Activated CD8-positive, alpha-beta memory T cell treated with anti-CD3 and anti-CD28 coated beads, Interleukin-2, amount 50 U/mL, for 1 hour (primary cell): ENCODE results near the gene CELSR2.

Experiments
- DNase-seq: peaks from one replicate; pipeline ENCODE4 v3.0.0-alpha.2; 2020; ENCODE audit errors: extremely low read depth

CELSR2 gene

DNA sequence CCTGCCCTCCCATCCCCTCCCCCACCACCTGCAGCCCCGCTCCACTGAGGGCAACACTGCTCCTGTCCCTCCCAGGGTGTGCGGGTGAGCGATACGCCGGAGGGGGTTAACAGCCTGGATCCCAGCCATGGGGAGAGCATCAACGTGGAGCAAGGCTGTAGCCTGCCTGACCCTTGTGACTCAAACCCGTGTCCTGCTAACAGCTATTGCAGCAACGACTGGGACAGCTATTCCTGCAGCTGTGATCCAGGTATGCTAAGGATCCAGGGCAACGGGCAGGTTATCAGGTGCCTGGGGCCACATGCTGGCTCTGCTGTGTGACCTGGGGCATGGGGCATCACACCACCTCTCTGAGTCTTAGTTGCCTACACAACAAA lies 15.0 kb downstream of the CELSR2 start:
- DNase-seq = no peak

GRCh38 chr1:109265016-109265415 lies 15.7 kb downstream of the CELSR2 start:
- no peak for DNase-seq

DNA sequence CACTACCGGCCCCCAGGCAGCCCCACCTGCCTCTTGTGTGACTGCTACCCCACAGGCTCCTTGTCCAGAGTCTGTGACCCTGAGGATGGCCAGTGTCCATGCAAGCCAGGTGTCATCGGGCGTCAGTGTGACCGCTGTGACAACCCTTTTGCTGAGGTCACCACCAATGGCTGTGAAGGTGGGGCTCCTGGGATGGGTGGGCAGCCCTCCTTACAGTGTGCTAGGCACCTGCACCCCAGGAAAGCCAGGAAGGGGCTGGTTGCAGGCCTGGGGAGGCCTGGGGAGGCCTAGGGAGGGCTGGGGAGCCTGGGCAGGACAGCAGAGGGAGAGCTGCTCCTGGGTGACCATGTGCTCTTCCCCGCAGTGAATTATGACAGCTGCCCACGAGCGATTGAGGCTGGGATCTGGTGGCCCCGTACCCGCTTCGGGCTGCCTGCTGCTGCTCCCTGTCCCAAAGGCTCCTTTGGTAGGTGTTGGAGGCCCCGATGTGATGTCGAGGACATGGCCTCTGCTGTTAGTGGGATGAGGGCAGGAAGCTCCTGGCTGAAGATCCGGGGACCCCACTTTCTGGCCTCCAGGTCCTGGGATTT lies 16.5 kb downstream of the CELSR2 start:
- DNase-seq = no peak

DNA sequence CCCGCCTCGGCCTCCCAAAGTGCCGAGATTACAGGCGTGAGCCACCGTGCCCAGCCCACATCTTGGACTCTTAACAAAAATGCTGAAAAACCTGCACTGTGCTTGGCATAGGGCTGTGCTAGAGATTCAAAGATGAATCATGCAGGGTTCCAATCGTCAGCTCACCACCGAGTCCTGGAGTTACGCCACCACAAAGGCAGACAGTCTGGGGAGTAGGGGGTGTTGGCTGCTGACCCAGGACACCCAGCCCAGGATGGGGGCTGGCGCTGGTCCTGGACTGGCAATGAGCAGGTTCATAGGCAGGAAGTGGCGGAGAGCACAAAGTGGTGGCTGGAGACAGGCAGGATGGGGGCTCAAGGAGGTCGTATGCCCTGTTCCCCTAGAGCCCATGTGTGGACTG lies 17.6 kb downstream of the CELSR2 start:
- no peak for DNase-seq

GRCh38 chr1:109267743-109268300 lies 18.5 kb downstream of the CELSR2 start:
- DNase-seq = no peak

DNA sequence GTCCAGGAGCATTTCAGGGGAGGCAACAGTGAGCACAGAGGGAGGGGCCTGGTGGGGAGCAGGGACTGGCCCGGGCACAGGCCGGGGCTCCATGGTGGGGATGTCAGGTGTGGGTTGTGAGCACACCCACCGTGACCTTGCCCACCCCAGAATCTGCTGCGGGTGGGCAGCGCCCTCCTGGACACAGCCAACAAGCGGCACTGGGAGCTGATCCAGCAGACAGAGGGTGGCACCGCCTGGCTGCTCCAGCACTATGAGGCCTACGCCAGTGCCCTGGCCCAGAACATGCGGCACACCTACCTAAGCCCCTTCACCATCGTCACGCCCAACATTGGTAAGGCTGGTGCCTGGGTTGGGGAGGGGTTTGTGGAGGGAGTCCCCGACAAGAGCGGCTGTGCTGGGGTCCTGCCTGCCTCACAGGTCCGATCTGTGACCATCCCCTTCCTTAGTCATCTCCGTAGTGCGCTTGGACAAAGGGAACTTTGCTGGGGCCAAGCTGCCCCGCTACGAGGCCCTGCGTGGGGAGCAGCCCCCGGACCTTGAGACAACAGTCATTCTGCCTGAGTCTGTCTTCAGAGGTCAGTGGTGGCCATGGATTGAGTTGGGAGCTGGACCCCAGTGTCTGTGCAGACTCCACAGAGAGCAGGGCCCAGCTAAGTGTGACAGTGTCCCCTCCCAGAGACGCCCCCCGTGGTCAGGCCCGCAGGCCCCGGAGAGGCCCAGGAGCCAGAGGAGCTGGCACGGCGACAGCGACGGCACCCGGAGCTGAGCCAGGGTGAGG lies 19.3 kb downstream of the CELSR2 start:
- DNase-seq = no peak

GRCh38 chr1:109269212-109269980 lies 20.1 kb downstream of the CELSR2 start:
- no peak for DNase-seq

GRCh38 chr1:109269981-109270622 lies 20.8 kb downstream of the CELSR2 start:
- no peak for DNase-seq

GRCh38 chr1:109270623-109271317 lies 21.4 kb downstream of the CELSR2 start:
- no peak for DNase-seq

GRCh38 chr1:109271458-109271857 lies 22.1 kb downstream of the CELSR2 start:
- no peak for DNase-seq

GRCh38 chr1:109272021-109272799 lies 22.9 kb downstream of the CELSR2 start:
- no peak for DNase-seq

DNA sequence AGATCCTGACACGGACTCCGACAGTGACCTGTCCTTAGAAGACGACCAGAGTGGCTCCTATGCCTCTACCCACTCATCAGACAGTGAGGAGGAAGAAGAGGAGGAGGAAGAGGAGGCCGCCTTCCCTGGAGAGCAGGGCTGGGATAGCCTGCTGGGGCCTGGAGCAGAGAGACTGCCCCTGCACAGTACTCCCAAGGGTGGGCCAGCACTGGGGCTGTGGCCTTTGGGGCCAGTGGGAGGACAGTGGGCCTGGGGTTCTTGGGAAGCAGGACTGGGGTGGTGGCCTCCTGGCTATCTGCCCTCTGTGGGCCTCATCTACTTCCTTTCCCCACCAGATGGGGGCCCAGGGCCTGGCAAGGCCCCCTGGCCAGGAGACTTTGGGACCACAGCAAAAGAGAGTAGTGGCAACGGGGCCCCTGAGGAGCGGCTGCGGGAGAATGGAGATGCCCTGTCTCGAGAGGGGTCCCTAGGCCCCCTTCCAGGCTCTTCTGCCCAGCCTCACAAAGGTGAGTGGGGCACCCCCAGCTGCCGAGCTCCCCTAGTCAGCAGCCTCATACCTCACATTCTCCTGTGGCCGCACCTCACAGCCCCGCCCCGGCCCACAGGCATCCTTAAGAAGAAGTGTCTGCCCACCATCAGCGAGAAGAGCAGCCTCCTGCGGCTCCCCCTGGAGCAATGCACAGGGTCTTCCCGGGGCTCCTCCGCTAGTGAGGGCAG lies 23.6 kb downstream of the CELSR2 start:
- no peak for DNase-seq

DNA sequence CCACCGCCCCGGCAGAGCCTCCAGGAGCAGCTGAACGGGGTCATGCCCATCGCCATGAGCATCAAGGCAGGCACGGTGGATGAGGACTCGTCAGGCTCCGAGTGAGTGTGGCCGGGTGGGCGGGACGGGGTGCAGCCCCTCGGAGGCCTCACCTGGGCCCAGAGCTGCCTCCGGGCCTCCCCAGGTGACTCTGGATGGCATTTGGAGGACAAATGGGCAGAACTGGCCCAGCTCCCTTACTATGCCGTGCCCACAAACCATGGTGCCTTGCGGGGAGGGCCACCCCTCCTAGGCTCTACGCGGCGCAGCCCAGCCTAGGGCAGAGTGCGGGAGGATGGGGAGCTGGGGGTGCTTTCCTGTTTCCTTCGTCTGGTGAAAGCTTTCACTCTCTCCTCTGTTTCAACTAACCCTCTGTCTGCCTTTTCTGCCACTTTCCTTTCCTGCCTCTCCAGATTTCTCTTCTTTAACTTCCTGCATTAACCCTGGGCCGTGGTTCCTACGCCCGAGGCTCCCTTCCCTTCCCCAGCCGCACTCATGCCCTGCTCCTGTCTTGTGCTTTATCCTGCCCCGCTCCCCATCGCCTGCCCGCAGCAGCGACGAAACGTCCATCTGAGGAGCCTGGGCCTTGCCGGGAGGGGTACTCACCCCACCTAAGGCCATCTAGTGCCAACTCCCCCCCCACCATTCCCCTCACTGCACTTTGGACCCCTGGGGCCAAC lies 24.4 kb downstream of the CELSR2 start:
- DNase-seq = no peak

DNA sequence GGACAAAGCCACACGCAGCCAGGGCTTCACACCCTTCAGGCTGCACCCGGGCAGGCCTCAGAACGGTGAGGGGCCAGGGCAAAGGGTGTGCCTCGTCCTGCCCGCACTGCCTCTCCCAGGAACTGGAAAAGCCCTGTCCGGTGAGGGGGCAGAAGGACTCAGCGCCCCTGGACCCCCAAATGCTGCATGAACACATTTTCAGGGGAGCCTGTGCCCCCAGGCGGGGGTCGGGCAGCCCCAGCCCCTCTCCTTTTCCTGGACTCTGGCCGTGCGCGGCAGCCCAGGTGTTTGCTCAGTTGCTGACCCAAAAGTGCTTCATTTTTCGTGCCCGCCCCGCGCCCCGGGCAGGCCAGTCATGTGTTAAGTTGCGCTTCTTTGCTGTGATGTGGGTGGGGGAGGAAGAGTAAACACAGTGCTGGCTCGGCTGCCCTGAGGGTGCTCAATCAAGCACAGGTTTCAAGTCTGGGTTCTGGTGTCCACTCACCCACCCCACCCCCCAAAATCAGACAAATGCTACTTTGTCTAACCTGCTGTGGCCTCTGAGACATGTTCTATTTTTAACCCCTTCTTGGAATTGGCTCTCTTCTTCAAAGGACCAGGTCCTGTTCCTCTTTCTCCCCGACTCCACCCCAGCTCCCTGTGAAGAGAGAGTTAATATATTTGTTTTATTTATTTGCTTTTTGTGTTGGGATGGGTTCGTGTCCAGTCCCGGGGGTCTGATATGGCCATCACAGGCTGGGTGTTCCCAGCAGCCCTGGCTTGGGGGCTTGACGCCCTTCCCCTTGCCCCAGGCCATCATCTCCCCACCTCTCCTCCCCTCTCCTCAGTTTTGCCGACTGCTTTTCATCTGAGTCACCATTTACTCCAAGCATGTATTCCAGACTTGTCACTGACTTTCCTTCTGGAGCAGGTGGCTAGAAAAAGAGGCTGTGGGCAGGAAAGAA lies 25.5 kb downstream of the CELSR2 start:
- no peak for DNase-seq

- DNase-seq = no peak
Observed at GRCh38 chr1:109275706-109276345, 26.5 kb downstream of the CELSR2 start.

DNA sequence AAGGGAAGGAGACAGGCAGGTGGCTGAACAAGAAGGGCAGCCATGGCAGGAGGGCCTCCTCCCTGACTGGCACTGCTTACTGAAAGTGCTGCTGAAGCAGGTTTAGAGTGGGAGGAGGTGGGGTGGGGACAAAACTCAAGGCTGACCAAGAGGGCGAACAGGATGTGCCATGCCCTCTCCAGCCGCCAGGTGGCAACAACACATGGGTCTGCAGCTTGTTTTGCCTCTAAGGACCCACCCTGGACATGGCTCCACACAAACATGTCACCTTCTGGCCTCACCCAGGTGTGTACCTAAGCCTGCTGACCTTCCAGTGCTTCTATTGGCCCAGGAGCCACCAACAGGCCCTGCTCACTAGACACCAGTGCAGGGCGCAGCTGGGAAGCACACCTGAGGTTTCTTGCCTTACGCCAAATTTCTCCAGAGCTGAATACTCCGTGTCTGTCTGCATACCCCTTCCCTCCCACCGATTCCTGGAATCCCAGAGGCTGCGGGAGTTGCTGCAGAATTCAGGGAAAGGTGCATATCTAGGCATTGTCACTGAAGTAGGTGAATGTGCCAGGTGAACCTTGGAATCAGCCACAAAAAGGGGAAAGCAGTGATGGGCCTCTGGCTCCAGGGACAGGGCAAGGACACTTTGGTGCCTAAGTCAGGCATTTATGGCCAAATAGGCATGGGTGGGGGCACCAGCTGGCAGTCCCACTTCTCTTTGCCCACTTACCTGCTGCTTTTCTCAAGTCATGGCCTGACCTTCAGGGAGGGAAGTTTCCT lies 28.3 kb downstream of the CELSR2 start:
- no peak for DNase-seq
